Measurements from ENCODE around the gene MET. TPM values are rescaled to one million over a fixed set of nuclear protein-coding genes. Genes with fewer than 3 reads are reported as not detected.

The MET gene
- total RNA-seq, 1 donor from 2014 or later, result 22.8 TPM

GRCh38 chr7:116802144-116802745, 130.2 kb downstream of the MET start:
- H3K9me3 Mint-ChIP-seq, result no peaks in the 10 kb centered on the region
- no peak for DNase-seq (ENCODE audit: low spot score in 2 of 2, unreplicated experiment in 2 of 2)
- no peaks in the 10 kb centered on the region for H3K27me3 Mint-ChIP-seq (ENCODE audit: low read depth)
- no peak for TF ChIP-seq CTCF (IDR thresholded peaks at IDR 0.05; ENCODE audit: unreplicated experiment)
- no peaks in the 10 kb centered on the region for H3K36me3 Mint-ChIP-seq
- H3K4me3 Mint-ChIP-seq, result no peak overlapping the region
- peaks cover 64% of the 10 kb centered on the region for H3K4me1 Mint-ChIP-seq
- H3K27ac Mint-ChIP-seq, result peak overlapping the region; percentile 90

GRCh38 chr7:116802746-116803152, 130.8 kb downstream of the MET start:
- Mint-ChIP-seq H3K36me3 (no peaks in the 10 kb centered on the region), H3K27me3 (ENCODE audit: low read depth) (no peaks in the 10 kb centered on the region), H3K9me3 (no peaks in the 10 kb centered on the region), H3K4me3 (no peak overlapping the region), H3K4me1 (peaks cover 62% of the 10 kb centered on the region), H3K27ac (peak overlapping the region; percentile 90)
- no peak for DNase-seq (ENCODE audit: low spot score in 2 of 2, unreplicated experiment in 2 of 2)
- peak; percentile 34 for TF ChIP-seq CTCF (IDR thresholded peaks at IDR 0.05; ENCODE audit: unreplicated experiment)

GRCh38 chr7:116804471-116804870, 132.5 kb downstream of the MET start:
- Mint-ChIP-seq H3K27me3 (ENCODE audit: low read depth) (no peaks in the 10 kb centered on the region), H3K4me3 (no peak overlapping the region), H3K27ac (peak overlapping the region; percentile 73), H3K9me3 (no peaks in the 10 kb centered on the region), H3K4me1 (peaks cover 71% of the 10 kb centered on the region), H3K36me3 (no peaks in the 10 kb centered on the region)
- DNase-seq (ENCODE audit: low spot score in 2 of 2, unreplicated experiment in 2 of 2), result no peak
- TF ChIP-seq CTCF (IDR thresholded peaks at IDR 0.05; ENCODE audit: unreplicated experiment), result no peak

- peaks cover 77% of the 10 kb centered on the region for H3K4me1 Mint-ChIP-seq
Observed at GRCh38 chr7:116805100-116805544, 133.1 kb downstream of the MET start.

GRCh38 chr7:116806046-116806944, 134.3 kb downstream of the MET start:
- no peaks in the 10 kb centered on the region for H3K9me3 Mint-ChIP-seq
- peak overlapping the region; percentile 71 for H3K27ac Mint-ChIP-seq
- H3K36me3 Mint-ChIP-seq, result no peaks in the 10 kb centered on the region
- TF ChIP-seq CTCF (IDR thresholded peaks at IDR 0.05; ENCODE audit: unreplicated experiment), result no peak
- H3K4me1 Mint-ChIP-seq, result peaks cover 76% of the 10 kb centered on the region
- H3K4me3 Mint-ChIP-seq, result no peak overlapping the region
- DNase-seq (ENCODE audit: low spot score in 2 of 2, unreplicated experiment in 2 of 2), result no peak
- H3K27me3 Mint-ChIP-seq (ENCODE audit: low read depth), result no peaks in the 10 kb centered on the region

More at GRCh38 chr7:116805100-116805544, 133.1 kb downstream of the MET start:
- peak overlapping the region; percentile 71 for H3K27ac Mint-ChIP-seq
- no peaks in the 10 kb centered on the region for H3K36me3 Mint-ChIP-seq
- H3K4me3 Mint-ChIP-seq, result no peak overlapping the region
- H3K27me3 Mint-ChIP-seq (ENCODE audit: low read depth), result no peaks in the 10 kb centered on the region
- TF ChIP-seq CTCF (IDR thresholded peaks at IDR 0.05; ENCODE audit: unreplicated experiment), result no peak
- H3K9me3 Mint-ChIP-seq, result no peaks in the 10 kb centered on the region
- no peak for DNase-seq (ENCODE audit: low spot score in 2 of 2, unreplicated experiment in 2 of 2)

Data from mesothelial cell of epicardium (in vitro differentiated cells).